Bronchial epithelial cell (primary cell): ENCODE measurements around the gene CNPY1. TPM values are rescaled to one million over a fixed set of nuclear protein-coding genes. Genes with fewer than 3 reads are reported as not detected.

Experiments used
- DNase-seq: peaks from one replicate; pipeline ENCODE4 v3.0.0-alpha.2; 2010; ENCODE audit warnings: low read depth
- FAIRE-seq: peaks from 2 replicates; lab custom pipeline; 2011; peaks lifted over from hg19 to GRCh38; lab: Jason Lieb, UNC
- H3K27me3 ChIP-seq: 2 replicates; pipeline ENCODE4 v1.5.1; 2011; ENCODE audit warnings: low read length; ENCODE audit not compliant: control insufficient read depth, insufficient read depth
- H3K36me3 ChIP-seq: 2 replicates; pipeline ENCODE4 v1.5.1; 2011; ENCODE audit warnings: low read length; ENCODE audit not compliant: control insufficient read depth, insufficient read depth
- H3K4me3 ChIP-seq: 2 replicates; pipeline ENCODE4 v1.5.1; 2011; ENCODE audit warnings: mild to moderate bottlenecking, low read depth, low read length, control low read depth
- total RNA-seq: library from RNA; depleted of rRNA; stranded (reverse); fragments of >200 nt; gene quantifications from 2 replicates; pipeline ENCODE4 v1.2.1, GENCODE V29; 2014
- TF ChIP-seq, protein P1 (sequence below): IDR thresholded peaks from 2 replicates; pipeline ENCODE4 v1.5.1; 2011; ENCODE audit warnings: mild to moderate bottlenecking, moderate library complexity, low read length, control low read depth, inconsistent platforms; ENCODE audit not compliant: insufficient read depth, severe bottlenecking

Gene CNPY1
- total RNA-seq, 1 donor from 2014 or later = not detected

DNA sequence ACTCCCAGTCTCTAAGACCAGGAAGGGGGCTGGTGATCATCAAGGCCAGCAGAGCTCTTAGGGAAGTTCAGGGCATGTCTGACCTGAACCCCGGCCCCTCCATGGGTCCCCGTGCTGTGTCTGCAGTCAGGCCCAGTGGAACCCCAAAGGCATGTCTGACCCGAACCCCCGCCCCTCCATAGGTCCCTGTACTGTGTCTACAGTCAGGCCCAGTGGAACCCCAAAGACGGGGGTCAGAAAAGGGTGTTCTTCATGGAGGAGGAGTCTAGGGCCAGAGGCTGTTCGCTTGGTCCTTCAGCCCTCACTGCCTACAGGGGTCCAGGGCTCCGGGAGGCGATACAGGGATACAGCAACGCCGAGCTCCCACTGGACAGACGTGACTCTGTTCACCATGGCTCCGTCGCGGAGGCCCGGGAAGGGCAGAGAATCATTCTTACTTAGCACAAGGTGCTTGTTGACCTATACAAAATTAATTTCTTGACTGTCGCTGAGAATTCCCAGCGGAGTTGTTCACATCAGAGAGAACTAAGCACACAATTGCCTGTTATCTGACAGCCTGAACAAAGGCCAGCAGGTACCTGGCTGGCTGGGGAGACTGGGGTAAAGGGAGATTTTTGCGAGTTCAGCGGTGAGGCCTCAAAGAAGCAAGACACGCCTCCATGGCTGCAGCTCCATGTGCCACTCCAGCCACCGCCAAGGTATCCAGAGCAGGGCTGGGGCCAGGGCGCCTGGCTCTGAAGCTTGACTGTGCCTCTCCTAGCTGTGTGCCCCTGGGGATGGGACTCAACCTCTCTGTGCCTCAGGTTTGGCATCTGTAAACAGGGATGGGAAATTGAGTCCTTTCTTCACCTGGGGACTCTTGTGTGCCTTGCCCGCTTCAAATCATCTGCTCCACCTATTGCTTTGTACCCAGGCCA, 61.6 kb downstream of the CNPY1 start:
- FAIRE-seq (no peak), DNase-seq (no peak)
- Histone ChIP-seq H3K36me3 (no peaks in the 10 kb centered on the region), H3K4me3 (no peak overlapping the region), H3K27me3 (no peaks in the 10 kb centered on the region)
- TF ChIP-seq, protein P1, sequence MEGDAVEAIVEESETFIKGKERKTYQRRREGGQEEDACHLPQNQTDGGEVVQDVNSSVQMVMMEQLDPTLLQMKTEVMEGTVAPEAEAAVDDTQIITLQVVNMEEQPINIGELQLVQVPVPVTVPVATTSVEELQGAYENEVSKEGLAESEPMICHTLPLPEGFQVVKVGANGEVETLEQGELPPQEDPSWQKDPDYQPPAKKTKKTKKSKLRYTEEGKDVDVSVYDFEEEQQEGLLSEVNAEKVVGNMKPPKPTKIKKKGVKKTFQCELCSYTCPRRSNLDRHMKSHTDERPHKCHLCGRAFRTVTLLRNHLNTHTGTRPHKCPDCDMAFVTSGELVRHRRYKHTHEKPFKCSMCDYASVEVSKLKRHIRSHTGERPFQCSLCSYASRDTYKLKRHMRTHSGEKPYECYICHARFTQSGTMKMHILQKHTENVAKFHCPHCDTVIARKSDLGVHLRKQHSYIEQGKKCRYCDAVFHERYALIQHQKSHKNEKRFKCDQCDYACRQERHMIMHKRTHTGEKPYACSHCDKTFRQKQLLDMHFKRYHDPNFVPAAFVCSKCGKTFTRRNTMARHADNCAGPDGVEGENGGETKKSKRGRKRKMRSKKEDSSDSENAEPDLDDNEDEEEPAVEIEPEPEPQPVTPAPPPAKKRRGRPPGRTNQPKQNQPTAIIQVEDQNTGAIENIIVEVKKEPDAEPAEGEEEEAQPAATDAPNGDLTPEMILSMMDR = no peak

- FAIRE-seq (peak; percentile 32), DNase-seq (peak; percentile 8)
- Histone ChIP-seq H3K27me3 (no peaks in the 10 kb centered on the region), H3K36me3 (no peaks in the 10 kb centered on the region), H3K4me3 (no peak overlapping the region)
- TF ChIP-seq, protein P1 = no peak
These were observed 62.5 kb downstream of the CNPY1 start for GRCh38 chr7:155483868-155484325.

DNA sequence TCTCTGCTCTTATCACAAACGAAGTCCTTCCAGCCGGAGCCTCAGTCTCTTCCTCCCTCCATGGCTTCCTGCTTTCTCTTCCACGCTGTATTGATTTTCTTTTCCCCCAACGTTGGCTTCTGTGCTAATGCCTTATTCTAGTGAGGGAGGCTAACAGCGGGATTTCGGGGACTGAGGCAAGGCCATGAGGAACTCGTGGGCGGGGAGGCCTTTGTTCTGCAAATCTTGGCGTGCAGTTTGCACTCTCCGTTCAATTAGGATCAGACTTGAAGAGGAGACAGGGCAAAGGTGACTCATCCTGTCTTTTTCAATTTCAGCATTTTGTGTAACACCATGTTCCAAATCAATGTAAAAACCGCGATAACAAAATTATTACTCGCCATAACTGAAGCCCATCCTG, 63.1 kb downstream of the CNPY1 start:
- no peaks in the 10 kb centered on the region for H3K27me3 ChIP-seq
- H3K4me3 ChIP-seq = no peak overlapping the region
- DNase-seq (no peak), FAIRE-seq (no peak)
- no peaks in the 10 kb centered on the region for H3K36me3 ChIP-seq
- TF ChIP-seq, protein P1 = no peak

DNA sequence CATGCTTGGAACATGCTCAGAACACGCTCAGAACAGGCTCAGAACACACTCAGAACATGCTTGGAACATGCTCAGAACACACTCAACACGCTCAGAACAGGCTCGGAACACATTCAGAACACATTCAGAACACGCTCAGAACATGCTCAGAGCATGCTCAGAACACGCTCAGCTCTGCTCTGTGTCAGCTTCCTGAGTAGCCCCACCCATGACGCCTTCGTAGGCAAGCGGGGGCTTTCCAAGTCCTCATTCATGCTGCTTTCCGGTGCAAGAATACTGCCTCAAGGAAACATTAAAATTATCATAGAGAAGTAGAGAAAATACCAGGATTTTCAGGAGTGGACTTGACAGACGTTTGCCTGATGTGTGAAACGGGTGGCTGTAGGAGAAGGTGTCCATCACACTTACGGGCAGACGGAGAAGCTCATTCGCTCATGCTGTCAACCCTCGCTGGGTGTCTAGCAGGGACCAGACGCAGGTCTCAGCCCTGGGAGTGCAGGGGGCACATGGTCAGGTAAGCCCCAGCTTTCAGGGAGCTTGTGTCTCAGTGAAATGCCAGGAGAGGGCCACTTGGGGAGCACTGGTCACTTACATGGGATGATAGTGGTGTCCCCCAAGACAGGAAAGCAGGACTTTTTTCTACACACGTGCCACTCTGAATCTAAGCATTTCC, 63.7 kb downstream of the CNPY1 start:
- DNase-seq (no peak), FAIRE-seq (no peak)
- H3K4me3 ChIP-seq = no peak overlapping the region
- H3K27me3 ChIP-seq = no peaks in the 10 kb centered on the region
- H3K36me3 ChIP-seq = no peaks in the 10 kb centered on the region
- TF ChIP-seq, protein P1 = no peak

DNA sequence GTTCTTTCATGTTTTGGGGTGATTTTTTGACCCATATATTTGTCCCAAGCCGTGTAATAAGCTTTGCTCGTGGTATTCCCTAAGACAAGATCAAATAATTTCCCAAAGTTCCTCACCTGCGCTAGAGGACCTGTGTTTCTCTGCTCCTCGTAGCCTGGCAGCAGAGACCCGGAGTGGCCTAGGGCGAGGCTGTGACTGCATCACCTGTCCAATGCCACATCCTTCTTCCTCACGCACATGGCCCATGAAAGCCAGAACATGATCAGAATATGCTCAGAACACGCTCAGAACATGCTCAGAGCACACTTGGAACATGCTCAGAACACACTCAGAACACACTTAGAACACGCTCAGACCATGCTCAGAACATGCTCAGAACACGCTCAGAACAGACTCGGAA, 64.6 kb downstream of the CNPY1 start:
- no peak for FAIRE-seq
- DNase-seq = no peak
- H3K36me3 ChIP-seq = no peaks in the 10 kb centered on the region
- H3K4me3 ChIP-seq = no peak overlapping the region
- H3K27me3 ChIP-seq = no peaks in the 10 kb centered on the region
- TF ChIP-seq, protein P1 = no peak
